HG03025 (cell line): Measurements from ENCODE around the gene CERS2.
"Not testable (repeated sequence)": the region's sequence is repeated elsewhere in the genome, so short reads cannot be mapped to it uniquely, and the experiment has no call there.

Source experiments
- ATAC-seq: cut with Tn5 transposase; IDR thresholded peaks from one replicate; pipeline ENCODE4 v1.9.1; 2021; ENCODE audit warnings: mild to moderate bottlenecking, moderate library complexity; ENCODE audit not compliant: unreplicated experiment, low FRiP score

The CERS2 gene

DNA sequence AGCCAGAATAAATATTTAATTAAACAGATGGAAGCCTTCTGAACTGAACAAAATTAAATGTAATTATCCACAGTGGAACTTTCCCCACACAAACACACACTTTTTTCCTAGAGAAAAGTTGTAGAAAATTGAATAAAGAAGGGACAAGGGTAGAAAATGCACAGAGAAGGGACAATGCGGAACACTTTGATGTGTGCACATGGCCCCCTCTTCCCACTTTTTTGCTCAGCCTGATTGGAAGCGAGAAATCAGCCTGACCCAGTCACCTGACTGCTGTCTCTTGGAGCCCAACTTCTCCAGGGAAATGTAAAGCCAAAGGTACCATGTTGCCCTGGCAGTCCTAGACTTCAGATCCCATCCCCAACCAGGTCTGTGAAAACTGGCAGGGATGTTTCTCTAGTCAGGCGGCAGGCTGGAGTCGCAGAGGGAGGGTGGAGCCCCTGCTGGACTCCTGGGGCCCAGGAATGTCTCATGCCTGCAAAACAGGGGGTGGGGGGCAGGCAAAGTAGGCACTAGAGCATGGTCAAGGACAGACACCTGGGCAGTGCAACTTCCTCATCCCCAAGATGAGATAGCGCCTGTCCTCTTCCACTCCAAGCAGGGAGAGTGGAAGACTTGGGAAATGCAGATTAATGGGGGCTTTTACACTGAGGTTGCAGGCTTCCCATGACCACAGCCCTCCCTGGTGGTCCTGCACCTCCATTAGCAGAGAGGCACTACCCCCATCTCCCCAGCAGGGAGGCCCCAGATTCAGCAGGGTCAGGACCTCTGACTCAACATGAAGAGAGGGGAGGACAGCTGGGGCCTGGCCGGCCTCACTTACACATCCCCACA is 2.8 kb downstream of the CERS2 start:
- ATAC-seq: no peak

DNA sequence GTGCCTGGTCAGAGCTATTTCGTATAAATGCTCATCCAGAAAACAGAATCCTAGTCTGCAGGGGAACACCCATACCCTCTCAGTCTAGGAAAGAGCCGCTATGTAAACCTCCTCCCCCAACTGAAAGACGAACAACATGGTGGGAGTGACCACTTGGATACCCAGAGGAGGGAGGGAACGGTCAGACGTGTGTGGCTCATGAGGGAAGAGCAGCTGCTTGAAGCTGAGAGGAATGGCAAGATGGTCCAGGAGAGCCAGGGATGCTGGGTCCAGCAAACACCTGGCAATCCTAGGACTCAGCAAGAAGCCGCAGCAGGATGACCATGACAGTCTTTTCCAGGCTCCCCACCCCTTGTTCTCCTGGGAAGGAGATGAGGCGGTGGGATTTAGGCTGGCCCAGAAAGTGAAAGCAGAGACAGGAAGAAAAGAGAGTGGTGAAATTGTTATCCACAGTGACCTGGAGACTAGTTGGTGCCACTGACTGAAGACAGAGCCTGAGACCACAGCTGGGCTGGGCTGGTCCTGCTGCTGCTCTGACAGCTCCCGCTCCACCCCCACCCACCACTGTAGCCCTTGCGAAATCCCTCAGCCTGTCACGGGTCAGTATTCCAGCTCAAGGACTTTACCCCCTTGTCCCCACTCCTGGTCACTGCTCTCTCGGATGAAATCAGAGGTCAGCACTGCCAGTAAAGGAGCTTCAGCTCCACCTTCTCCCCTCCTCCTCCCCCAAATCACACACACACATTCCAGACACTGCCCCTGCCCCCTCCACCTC is 3.6 kb downstream of the CERS2 start:
- no peak for ATAC-seq

- ATAC-seq: no peak
These were observed 5.0 kb downstream of the CERS2 start for GRCh38 chr1:150969626-150970025.

DNA sequence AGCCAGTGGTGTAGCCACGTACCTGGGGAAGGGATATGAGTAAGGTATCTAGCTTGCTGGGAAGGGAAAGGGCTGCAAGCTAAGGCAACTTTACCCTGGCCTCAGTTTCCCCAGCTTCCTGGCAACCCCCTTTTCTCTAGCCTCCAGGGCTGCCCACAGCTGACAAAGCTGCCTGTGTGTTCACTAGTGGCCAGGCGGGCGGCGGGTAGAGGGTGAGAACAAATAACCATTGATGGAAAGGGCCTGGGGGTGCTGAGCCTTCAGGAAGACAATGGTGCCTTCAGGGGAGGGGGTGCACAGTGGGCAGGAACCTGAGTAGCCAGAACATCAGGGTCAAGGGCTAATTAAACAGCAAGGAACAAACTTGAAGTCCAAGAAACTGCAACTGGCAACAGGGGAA is 6.1 kb downstream of the CERS2 start:
- no peak for ATAC-seq

DNA sequence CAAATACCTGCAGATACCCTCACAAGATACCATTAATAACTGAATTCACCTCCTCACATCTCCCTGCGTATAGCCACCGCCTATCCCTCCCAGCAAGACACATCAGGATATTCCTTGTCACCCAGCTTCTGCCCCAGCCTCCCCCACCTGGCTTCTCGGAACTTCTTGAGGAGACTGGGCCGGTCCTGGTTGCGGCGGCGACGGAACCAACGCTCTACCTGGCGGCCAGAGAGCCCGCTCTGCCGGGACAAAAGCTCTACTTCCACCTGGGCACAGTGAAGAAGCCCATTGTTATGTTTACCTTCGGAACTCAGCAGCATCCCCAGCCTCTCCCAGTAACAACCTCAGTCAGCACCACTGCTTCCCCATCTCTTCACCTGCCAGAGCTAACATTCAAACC is 6.7 kb downstream of the CERS2 start:
- no peak for ATAC-seq

- ATAC-seq: no peak
These were observed 8.6 kb downstream of the CERS2 start for GRCh38 chr1:150966011-150966410.

DNA sequence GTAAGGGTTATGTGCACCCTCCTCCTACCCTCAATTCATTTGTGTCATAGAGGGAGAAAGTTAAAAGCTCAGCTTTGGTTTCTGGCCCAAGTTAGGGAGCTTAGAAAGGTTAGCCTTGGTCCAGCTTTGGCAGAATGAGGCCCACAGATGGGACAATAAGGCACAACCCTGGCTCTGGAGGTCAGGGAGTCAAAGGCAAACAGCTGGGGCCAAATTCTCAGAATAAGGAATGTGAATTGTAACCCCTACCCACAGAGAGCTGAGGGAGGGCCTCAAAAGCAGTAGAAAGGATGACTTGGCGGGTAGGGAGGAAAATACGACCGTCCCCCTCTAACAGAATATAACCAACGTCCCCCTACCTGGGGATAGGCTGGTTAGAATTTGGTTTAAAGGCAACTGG is 9.0 kb downstream of the CERS2 start:
- no peak for ATAC-seq

- no peak for ATAC-seq
These were observed 10.5 kb downstream of the CERS2 start for GRCh38 chr1:150964164-150964489.

GRCh38 chr1:150963321-150964163 is 11.1 kb downstream of the CERS2 start:
- no peak for ATAC-seq

DNA sequence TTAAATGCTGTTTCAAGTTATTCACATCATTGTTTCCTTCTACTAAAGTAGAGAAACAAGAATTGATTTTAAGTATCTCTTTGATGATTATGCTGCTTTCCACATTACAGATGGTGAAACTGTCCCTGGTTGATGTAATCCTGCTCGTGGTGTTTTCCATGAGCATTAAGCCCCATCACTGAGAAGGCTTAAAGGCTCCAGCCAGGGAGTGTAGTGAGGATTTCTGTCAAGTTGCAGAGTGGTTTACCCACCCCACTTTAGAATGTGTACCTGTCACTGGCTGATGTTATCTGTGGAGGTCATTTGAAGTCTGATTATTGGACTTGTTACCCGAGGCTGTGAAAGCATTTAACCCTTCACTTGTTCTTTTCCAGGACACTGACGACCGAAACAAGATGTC is 12.9 kb downstream of the CERS2 start:
- no peak for ATAC-seq

DNA sequence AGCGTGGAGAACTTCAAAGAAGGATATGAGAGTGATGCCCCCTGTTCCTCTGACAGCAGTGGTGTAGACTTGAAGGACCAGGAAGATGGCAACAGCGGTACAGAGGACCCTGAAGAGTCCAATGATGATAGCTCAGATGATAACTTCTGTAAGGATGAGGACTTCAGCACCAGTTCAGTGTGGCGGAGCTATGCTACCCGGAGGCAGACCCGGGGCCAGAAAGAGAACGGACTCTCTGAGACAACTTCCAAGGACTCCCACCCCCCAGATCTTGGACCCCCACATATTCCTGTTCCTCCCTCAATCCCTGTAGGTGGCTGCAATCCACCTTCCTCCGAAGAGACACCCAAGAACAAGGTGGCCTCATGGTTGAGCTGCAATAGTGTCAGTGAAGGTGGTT is 14.0 kb downstream of the CERS2 start:
- no peak for ATAC-seq

- no peak for ATAC-seq
These were observed 17.0 kb downstream of the CERS2 start for GRCh38 chr1:150957666-150958065.

DNA sequence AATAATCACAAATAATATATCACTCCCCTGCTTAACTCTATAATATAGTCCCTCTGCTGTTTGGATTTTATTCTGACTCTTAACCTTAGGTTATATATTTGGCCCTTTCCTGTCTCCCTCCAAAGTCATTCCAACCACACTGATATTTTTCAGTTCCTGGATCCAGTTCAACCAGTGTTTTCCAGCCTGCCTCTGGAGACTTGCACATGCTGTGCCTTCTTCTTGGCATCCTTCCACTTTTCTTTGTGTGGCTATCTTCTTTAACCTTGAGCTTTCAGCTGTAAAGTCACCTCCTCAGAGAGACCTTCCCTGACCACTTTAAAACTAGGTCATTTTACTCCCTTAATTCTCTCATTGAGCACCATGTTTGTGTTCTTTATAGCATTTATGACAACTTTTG is 19.4 kb downstream of the CERS2 start:
- no peak for ATAC-seq

GRCh38 chr1:150954708-150955107 is 19.9 kb downstream of the CERS2 start:
- no peak for ATAC-seq

DNA sequence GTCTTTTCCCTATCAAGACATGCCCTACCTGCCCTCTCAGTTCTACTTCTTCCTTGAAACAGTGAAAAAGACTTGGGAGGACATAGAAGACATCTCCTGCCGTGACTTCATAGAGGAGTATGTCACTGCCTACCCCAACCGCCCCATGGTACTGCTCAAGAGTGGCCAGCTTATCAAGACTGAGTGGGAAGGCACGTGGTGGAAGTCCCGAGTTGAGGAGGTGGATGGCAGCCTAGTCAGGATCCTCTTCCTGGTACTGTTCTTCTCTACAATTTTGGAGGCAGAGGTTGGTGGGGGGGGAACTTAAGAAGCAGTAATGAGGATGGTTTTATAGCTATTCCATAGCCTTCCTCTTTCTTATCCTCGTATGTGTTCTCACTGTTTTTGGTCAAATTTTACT is 29.8 kb downstream of the CERS2 start:
- ATAC-seq: no peak

- ATAC-seq: no peak
These were observed 42.9 kb downstream of the CERS2 start for GRCh38 chr1:150931773-150932172.

DNA sequence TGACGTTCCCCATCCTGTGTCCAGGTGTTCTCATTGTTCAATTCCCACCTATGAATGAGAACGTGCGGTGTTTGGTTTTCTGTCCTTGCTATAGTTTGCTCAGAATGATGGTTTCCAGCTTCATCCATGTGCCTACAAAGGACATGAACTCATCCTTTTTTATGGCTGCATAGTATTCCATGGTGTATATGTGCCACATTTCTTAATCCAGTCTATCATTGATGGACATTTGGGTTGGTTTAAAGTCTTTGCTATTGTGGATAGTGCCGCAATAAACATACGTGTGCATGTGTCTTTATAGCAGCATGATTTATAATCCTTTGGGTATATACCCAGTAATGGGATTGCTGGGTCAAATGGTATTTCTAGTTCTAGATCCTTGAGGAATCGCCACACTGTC is 45.9 kb downstream of the CERS2 start:
- not testable (repeated sequence) for ATAC-seq

DNA sequence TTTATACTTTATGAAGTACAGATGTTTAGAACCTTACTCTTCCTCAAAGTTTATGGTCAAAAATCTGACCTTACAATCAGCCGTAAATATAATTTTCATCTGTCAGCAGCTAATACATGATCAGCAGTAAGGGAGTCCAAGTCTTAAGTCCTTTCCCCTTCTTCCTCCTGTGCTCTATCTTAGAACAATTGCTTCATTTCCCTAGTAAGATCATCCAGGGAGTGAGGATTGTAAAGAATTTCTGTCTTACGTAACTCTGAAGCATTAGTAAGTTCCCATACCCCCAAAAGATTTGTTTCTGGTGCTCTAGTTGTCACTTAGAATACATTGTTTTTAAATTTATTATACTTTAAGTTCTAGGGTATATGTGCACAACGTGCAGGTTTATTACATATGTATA is 46.3 kb downstream of the CERS2 start:
- ATAC-seq: no peak

DNA sequence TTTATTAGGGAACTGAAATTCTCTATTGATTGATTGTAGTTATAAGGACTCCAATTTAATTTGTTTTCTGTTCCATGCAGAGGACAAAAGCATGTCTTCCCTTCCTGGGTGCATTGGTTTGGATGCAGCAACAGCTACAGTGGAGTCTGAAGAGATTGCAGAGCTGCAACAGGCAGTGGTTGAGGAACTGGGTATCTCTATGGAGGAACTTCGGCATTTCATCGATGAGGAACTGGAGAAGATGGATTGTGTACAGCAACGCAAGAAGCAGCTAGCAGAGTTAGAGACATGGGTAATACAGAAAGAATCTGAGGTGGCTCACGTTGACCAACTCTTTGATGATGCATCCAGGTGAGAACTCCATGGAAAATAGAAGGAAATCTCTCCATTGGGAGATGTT is 47.0 kb downstream of the CERS2 start:
- ATAC-seq: no peak

DNA sequence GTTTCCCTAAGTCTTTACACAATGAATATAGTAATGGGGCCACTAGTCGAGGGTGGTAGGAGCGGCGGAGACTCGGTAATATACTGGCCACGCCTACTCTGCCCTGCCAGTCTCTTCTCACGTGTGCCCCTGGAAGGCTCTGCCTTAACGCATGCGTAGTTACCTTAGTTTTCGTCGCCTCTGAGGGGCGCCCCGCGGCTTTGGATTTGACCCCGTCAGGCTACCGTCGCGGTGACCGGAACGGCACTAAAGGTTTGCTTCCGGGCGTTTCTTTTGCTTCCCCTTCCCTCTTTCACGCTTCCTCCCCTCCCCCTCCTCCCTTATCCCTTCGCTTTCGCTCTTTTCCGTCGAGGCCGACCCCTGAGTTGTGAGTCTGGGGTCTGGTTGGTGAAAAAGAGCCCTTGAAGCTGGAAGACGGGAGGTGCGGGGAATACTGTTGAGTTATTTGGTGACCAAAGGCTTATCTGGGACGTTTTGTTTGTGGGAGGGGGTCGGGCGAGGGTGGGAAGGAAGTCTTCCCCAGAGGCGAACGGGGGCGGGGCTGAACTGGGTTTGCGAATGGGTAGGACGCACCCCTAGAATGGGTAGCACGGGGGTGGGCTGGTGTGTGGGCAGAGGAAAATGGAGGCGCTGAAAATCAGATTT is 48.4 kb downstream of the CERS2 start, which contains the start of gene SETDB1:
Gene SETDB1, plus strand, starts transcription at position 267 of the 645 bp plus-strand sequence. CDS start 1,352 bp downstream, outside the sequence.
- peak; percentile 65 for ATAC-seq

DNA sequence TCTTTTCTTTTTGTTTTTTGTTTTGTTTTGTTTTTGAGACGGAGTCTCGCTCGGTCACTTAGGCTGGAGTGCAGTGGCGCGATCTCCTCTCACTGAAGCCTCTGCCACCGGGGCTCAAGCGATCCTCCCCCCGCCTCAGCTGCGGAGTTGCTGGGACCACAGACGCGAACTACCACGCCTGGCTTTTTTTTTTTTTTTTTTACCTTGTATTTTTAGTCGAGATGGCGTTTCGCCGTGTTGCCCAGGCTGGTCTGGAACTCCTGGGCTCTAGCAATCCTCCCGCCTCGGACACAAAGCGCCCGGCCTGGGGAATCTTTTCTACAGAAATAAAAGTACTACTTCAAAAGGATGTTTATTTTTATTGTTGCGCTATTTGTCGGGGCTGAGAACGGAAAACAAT is 49.6 kb downstream of the CERS2 start:
- ATAC-seq: no peak
